Endothelial cell of hepatic sinusoid (primary cell): Measurements from ENCODE around the gene TM2D3.
"Not testable (repeated sequence)": the region's sequence is repeated elsewhere in the genome, so short reads cannot be mapped to it uniquely, and the experiment has no call there.

Source experiments
- in situ Hi-C: cut with HindIII; loops from 2 replicates; pipeline ENCODE4 v1.10.0; 2017; ENCODE audit warnings: low sequenced_read_pairs

The TM2D3 gene

DNA sequence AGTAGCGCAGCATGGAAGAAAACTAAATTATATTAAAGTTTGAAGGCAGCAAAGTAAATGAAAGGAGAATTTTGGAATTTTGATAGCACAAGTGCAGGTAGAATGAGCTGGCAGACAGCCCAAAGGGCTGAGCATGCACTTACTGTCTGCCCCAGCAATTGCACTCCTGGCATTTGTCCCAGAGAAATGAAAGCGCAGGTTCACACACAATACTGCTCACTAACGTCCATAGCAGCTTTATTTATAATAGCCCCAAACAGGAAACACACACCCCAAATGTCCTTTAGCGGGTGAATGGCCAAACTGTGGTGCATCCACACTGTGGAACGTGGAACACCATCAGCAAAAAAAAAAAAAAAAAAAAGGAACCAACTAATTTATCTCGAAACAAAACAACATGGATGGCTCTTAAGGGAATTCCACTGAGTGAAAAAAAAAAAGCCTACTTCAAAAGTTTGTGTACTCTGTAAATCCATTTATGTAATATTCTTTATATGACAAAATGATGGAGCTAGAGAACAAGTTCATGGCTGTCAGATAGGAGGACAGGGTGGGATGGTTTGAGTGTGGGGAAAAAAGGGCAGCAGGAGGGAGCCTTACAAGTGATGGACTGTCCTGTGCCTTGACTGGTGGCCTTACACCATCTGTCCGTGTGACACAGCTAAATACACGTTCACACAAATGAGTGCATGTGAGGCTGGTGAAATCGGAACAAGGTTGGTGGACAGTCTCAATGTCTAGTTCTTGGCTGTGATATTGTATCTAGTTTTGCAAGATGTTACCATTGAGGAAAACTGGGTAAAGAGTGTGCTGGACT lies 6.0 kb upstream of the TM2D3 start:
- in situ Hi-C loops = no loop called here

DNA sequence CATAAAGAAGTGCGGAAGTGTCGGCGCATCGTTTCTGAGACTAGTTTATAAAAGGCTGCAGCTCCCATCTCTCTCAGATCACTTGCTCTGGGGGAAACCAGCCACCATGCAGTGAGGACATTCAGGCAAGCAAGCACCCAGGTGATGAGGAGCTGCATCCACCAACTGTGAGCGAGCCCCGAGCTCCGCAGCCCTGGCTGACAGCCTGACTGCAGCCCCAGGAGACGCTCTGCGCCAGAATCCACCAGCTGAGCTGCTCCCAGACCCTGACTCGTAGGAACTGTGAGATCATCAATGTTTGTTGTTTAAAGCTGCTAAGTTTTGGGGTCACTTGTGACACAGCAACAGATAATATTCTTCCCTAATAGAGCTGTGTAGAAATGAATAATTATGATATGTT lies 5.0 kb upstream of the TM2D3 start:
- in situ Hi-C loops = no loop called here

DNA sequence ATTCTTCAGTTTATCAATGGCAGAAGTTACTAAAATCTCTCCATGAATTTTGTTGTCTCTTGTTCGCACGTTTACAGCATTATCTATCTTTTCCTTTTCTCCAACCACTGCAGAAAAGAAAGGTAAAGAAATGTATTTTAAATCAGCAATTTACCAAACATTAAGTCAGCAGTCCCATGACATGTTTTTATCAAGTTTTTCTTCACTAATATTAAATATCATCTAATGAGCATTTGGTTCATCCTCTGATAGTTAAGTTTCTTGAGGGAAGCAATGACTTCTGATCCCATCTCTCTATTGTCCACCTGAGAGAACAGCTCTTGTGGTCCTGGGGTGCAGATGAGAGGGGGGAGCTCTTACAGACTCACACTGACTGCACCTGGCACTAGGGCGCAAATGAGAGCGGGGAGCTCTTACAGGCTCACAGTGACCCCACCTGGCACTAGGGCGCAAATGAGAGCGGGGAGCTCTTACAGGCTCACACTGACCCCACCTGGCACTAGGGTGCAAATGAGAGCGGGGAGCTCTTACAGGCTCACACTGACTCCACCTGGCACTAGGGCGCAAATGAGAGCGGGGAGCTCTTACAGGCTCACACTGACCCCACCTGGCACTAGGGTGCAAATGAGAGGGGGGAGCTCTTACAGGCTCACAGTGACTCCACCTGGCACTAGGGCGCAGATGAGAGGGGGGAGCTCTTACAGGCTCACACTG lies 2.6 kb upstream of the TM2D3 start:
- in situ Hi-C loops = not testable (repeated sequence)

DNA sequence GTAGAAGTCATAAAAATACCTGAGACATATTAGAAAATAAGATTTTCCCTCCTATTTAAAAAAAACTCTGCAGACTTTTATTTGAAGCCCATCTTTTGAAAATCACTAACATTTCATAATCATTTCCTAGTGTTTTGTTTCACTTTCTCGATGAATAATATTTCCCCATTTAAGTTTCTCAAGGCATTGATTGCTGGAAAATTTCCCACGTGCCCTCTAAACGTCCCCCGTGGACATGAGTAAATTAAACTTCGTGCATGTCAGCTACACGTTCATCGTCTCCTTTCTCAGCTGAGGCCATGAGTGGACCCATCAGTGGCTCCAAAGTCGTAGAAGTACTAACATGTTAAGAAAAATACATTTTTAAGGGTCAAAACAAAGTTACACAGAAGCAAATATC lies 2.0 kb upstream of the TM2D3 start:
- in situ Hi-C loops = no loop called here

DNA sequence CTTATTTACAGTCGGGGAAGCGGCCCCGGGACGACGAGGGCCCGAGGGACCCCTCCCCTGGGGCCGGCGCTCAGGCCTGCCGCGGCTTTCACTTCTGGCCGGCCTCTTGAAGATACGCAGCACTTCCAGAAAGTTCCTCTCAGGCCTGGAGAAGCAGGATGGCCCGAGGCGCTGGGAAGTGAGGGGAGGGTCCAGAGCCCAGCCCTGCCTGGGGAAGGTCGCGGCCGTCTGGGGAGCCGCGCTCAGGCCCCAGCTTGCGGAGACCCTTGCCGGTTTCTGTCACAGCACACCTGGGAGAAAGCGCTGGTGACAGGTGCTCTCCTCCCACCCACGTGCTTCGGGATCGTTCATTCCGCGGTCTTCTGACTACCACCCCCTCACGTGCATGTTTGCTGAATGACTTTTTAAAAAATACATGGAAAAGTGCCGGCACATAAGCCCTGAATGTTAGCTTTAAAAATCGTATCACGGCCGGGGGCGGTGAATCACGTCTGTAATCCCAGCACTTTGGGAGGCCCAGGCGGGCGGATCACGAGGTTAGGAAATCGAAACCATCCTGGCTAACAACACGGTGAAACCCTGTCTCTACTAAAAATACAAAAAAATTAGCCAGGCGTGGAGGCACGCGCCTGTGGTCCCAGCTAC lies 727 bp upstream of the TM2D3 start:
- in situ Hi-C loops = no loop called here

DNA sequence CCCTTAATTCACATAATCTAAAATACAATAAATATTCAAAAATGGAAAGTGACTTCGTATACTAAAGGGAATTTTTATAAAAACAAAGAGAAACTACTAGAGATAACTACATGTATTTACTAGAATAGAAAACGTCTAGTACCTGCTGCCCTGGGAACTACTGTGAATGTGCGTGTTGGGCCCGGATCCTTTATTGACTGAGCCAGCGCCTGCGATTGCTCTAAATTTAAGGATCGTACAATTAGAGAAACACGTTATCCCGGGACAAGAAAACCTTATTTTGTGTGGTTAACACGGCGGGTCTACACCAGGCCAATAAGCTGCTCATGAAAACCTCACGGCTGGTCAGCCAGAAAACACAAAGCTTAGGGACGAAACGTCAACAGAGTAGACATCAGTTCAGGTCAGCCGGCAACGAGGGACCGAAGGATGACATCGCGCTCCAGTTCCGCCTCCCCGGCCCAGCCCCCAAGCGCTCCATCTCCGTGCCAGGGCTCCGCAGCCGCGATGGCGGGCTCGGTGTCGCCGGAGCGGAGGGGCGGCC lies 555 bp downstream of the TM2D3 start:
- in situ Hi-C loops = no loop called here

DNA sequence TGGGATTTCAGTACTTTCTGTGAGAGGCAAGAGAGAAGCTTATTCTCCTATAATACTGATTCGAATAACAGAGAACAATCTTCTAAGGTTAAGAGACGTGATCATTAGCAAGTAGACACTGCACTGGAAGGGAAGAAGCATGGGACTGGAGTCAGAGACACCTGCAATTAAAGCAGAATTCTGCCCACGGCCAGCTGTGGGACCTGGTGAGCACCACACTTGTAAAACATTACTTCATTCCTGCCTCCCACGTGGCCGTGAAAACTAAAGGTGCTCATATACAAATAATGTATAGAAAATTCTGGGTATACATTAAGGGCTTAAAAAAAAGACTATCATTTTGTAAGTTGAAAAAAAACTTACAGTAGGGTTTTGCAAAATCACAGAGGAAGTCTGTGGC lies 2.0 kb downstream of the TM2D3 start:
- in situ Hi-C loops = no loop called here

DNA sequence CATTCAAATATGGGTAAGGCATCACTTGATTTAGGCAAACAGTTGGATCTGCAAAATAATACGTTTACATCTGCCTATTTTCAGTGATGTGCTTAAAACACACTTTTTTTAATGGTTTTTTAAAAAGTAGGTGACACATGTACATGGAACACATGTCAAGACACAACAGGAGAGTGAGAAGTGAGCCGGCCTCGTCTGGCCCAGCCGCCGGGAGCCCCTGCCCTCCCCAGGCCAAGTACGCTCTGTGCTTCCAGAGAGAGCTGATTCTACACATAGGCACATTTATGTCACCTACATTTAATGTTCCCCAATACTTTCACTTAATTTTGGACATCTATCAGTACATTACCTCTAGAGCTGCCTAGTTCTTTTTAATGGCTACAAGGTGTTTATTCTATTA lies 3.8 kb downstream of the TM2D3 start:
- in situ Hi-C loops = no loop called here

DNA sequence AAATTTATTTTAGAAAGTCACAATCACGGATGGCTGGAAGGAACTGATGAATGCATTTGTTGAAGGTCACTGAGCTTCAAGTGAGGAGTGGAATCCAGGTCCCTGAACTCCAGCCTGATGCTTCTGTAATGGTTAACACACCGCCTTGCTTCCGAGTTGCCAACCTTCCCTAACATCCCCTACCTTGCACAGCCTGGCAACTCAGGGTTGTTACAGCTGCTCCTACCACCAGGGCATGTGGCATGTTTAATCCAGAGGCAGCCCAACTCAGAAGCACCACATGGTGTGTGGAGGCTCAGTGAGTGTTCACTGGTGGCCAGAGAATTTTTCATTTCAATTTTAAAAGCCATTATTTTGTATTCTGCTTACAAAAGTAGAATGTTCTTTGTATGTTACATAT lies 4.9 kb downstream of the TM2D3 start:
- in situ Hi-C loops = no loop called here

DNA sequence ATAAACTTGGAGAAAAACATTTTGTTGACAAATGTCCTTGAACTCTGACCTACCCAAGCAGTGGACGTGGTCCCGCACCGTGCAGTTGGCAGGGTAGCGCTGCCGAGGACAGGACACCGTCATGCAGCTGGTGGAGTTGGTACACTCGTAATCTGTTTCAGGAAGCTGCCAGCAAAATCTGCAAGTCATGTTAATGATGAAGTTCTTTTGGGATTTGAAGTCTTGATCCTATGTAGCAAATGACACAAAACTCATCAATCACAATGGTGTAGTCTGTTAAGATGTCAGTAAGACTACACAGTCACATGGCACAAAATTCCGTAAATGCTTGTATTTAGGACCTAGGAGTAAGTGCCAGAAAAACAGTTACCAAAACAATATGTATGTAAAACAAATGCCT lies 5.5 kb downstream of the TM2D3 start:
- in situ Hi-C loops = no loop called here

DNA sequence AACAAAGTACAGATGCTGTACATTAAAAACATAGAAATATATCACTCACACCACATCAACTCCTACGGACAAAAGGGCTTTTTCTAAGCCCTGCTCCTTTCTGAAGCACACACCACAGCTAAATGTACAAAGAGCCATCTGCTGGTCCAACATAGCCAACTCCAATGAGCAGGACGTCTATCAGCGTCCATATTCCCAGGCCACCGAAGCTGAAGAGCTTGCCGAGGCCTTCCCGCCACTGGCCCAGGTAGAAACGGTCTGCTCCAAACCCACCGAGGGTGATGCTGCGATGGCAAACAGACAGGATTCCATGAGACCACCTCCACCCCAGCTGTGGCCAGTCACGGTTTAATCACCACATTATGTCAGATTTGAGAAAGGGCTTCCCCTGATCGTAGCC lies 9.8 kb downstream of the TM2D3 start:
- in situ Hi-C loops = loop anchor here (5.0 kb wide), 1 partner anchor 345 kb away; the partner anchor contains the start of gene SNRPA1

DNA sequence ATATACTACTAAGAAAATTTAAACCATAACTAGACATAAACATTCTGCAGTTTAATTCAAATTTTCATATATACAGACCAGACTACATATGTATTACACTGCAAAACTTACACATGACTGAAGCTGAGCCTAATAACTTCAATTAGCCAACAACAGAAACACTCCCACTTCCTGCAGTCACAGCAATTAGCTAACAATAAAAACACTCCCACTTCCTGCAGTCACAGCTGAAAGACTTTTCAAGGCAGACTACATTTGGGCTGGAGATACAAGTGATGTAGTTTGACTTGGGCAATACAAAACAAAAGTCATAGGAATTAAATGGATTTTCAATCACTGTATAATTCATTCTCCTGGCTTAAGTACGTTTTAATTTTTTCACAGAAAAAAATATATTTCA lies 10.3 kb downstream of the TM2D3 start:
- in situ Hi-C loops = loop anchor here (5.0 kb wide), 1 partner anchor 345 kb away; the partner anchor contains the start of gene SNRPA1

DNA sequence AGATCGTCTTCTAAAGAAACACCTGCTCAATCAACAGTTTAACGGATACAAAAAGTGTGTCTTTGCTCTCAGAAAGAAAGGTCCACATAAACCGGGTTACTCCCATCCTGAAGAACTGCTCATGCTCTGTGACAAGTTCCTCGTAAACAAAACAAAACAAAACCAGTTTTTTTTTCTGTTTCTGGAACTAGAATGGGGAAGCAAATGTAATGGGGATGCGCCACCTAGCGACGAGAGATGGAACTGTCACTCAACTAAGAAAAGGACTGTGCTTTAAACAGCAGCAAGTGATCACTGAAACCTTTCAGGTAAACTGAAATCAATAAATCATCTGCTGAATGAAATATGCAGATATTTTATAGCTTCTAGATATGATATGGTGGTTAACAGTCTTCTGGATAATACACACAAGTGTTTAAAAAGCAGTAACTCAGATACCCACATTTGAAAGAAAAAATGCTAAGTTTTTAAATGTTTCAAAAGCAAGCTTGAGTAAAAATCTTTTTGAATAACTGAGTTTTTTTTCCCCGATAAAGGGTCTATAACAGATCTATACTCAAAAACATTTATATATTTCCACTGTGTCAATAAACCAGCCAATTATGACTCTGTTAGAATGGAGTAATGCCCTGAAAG lies 10.9 kb downstream of the TM2D3 start:
- in situ Hi-C loops = loop anchor here (5.0 kb wide), 1 partner anchor 344 kb away; the partner anchor contains the start of gene SNRPA1

DNA sequence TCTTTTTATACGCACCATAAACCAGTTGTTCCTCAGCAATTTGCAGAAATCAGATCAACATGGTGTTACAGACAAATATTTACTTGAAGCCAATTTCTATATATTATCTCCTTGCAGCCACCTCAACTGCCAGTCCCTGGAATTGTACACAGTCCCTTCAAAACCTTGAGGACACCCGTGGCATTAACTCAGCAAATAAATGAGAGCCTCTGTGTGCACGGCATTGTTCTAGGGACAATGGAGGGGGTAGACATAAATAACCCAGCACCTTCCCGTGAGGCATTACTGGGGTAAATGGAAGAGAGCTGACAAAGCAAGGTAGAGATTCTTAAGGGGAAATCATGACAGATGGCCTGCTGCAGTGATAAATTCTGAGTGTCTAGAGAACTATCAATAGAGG lies 12.5 kb downstream of the TM2D3 start:
- in situ Hi-C loops = loop anchor here (5.0 kb wide), 1 partner anchor 342 kb away; the partner anchor contains the start of gene SNRPA1

DNA sequence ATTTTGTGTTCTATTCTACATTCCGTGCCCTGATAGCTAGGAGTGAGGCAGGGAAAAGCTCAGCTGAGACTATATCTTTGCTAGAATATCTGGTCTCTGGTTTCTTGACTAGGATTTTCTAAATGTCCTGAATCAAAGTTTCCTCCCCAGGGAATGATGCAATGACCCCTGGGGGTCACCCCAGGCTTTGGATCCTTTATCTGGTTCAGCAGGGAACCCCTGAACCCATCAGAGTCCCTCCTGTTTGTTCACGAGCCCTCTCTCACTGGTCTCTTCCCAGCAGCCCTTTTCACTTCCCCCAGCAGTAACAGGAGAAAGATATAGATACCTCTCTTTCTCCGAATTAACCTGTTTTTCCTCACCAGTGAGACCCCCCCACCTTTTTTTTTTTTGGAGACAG lies 14.3 kb downstream of the TM2D3 start:
- in situ Hi-C loops = no loop called here

DNA sequence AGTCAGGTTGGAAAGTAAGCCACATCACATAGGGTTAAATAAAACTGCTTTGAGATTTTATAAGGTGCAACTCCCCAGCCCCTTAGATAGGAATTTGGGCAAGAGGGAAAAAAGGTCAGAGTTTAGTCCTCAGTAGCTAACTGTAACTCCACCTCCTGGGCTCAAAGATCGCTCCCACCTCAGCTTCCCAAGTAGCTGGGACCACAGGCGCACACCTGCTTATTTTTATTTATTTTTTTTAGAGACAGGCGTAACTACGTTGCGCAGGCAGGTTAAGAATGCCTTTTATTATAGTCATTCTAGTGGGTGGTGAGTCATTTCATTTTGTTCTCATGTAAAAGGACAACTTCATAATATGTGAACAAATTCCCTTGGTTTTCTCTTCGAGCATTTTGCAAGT lies 14.7 kb downstream of the TM2D3 start:
- in situ Hi-C loops = no loop called here

DNA sequence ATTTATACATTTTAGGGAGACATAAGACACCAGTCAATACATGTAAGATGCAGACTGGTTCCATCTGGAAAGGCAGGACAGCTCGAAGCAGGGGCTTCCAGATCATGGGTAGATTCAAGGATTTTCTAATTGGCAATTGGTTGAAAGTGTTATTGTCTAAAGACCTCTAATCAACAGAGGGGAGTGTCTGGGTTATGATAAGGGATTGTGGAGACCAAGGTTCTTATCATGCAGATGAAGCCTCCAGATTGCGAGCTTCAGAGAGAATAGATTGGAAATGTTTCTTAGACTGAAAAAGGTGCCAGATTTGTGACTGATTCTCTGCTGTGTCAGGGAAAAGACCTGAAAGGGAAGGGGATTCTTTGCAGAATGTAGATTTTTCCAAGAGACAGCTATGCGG lies 15.1 kb downstream of the TM2D3 start:
- in situ Hi-C loops = no loop called here

DNA sequence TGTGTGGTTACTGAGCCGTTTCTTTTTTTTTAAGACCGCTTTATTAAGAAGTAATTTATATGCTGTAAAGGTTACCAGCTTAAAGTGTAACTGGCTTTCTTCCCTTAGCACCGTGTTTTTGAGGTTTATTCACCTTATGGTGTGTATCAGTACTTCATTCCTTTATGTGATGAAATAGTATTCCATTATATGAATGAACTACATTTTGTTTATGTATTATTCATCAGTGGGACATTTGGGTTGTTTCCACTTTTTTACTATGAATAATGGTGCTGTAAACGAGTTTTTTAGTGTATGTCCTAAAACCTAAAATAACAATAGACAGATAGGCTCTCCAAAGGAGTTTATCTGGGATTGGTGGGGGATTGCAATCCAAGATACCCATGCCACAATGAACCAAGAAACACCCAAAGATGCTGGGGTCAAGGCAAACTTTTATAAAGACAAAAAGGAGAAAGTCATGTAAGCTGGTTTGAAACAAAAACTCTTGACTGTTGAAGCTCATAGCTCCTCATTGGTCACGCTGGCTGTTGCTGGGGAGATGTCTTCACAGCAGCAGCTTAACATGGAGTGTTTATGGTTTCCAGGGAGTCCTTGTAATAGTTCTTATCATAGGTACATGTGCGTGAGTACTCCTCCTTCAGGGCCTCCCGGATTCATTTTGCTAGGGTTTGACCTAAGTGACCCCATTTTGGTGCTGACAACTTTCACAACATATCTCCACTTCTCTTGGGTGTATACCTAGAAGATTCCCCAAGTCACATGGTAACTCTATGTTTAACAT lies 16.0 kb downstream of the TM2D3 start:
- in situ Hi-C loops = no loop called here

DNA sequence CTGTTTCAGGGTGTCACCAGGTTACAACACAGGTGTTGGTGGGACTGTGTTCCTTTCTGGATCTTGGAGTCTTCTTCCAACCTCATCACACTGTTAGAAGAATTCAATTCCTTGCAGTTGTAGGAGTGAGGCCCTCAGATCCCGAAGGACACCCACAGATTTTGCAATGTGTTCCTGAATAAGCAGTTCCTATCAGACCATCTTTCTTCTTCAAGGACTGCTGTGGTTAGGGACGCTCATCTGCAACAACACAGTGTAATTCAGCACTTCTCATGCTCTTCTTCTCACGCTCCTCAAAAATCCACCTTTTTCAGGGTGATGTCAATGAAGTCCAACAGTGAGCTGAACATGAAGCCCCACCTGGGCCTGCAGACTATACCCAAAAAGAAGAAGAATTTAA lies 18.8 kb downstream of the TM2D3 start:
- in situ Hi-C loops = no loop called here

DNA sequence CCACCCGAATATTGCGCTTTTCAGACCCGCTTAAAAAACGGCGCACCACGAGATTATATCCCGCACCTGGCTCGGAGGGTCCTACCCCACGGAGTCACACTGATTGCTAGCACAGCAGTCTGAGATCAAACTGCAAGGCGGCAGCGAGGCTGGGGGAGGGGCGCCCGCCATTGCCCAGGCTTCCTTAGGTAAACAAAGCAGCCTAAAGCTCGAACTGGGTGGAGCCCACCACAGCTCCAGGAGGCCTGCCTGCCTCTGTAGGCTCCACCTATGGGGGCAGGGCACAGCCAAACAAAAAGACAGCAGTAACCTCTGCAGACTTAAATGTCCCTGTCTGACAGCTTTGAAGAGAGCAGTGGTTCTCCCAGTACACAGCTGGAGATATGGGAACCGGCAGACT lies 25.5 kb downstream of the TM2D3 start:
- in situ Hi-C loops = not testable (repeated sequence)
